Body of pancreas (tissue), 4 donors: Measurements from ENCODE around the gene KRTAP15-1.

ENCODE experiments used
- CTCF ChIP-seq, 7 experiments: fragments of 450-650 bp in 4 of 7; fragments of 200-600 bp in 3 of 7; sonication (generic) in 3 of 7; IDR thresholded peaks; one replicate each; pipeline ENCODE4 v1.5.1; 2016 to 2019; ENCODE audit warnings: antibody characterized with exemption in 7 of 7
- POLR2A ChIP-seq, 3 donors: fragments of 450-650 bp; IDR thresholded peaks; one replicate each; pipeline ENCODE4 v1.6.1; 2016; ENCODE audit warnings: antibody characterized with exemption in 3 of 3, mild to moderate bottlenecking in 2 of 3

GRCh38 chr21:30447056-30447455 lies 7.0 kb downstream of the KRTAP15-1 start:
- TF ChIP-seq CTCF (IDR thresholded peaks at IDR 0.05) (no peak), POLR2A (IDR thresholded peaks at IDR 0.05) (no peak)
